HG02588 (cell line): ENCODE measurements around the gene MAS1.
"Not testable (repeated sequence)": the region's sequence is repeated elsewhere in the genome, so short reads cannot be mapped to it uniquely, and the experiment has no call there.

ENCODE experiments used
- ATAC-seq: cut with Tn5 transposase; IDR thresholded peaks from one replicate; pipeline ENCODE4 v1.9.1; 2021; ENCODE audit warnings: mild to moderate bottlenecking, moderate library complexity; ENCODE audit not compliant: unreplicated experiment

MAS1 gene

GRCh38 chr6:159915397-159915796 is 24.6 kb downstream of the MAS1 start:
- no peak for ATAC-seq

GRCh38 chr6:159916237-159916636 is 25.4 kb downstream of the MAS1 start:
- no peak for ATAC-seq

- no peak for ATAC-seq
Observed at GRCh38 chr6:159916752-159917151, 26.0 kb downstream of the MAS1 start.

- no peak for ATAC-seq
Observed at GRCh38 chr6:159919011-159919511, 28.3 kb downstream of the MAS1 start.

- no peak for ATAC-seq
Observed at GRCh38 chr6:159919800-159920199, 29.0 kb downstream of the MAS1 start.

GRCh38 chr6:159924150-159924549 is 33.4 kb downstream of the MAS1 start:
- ATAC-seq: not testable (repeated sequence)

- no peak for ATAC-seq
Observed at GRCh38 chr6:159926542-159927203, 35.9 kb downstream of the MAS1 start.

- peak; percentile 54 for ATAC-seq
Observed at GRCh38 chr6:159929819-159930218, 39.0 kb downstream of the MAS1 start.

GRCh38 chr6:159931112-159931511 is 40.3 kb downstream of the MAS1 start:
- peak; percentile 87 for ATAC-seq

- ATAC-seq: peak; percentile 5
Observed at GRCh38 chr6:159931846-159932245, 41.1 kb downstream of the MAS1 start.

- no peak for ATAC-seq
Observed at GRCh38 chr6:159933077-159933476, 42.3 kb downstream of the MAS1 start.

- no peak for ATAC-seq
Observed at GRCh38 chr6:159934181-159934580, 43.4 kb downstream of the MAS1 start.

- no peak for ATAC-seq
Observed at GRCh38 chr6:159935065-159935464, 44.3 kb downstream of the MAS1 start.

GRCh38 chr6:159935633-159936032 is 44.8 kb downstream of the MAS1 start:
- ATAC-seq: no peak

- ATAC-seq: no peak
Observed at GRCh38 chr6:159939591-159940016, 48.8 kb downstream of the MAS1 start.
